SK-N-SH (cell line): Measurements from ENCODE around the gene ANKH.

Experiments
- CTCF ChIP-seq: fragments of 200-600 bp; sonication (generic); IDR thresholded peaks from 2 replicates; pipeline ENCODE4 v1.6.1; 2017; ENCODE audit warnings: antibody characterized with exemption, mild to moderate bottlenecking, moderate library complexity
- ELF1 ChIP-seq: IDR thresholded peaks from 2 replicates; pipeline ENCODE4 v1.4.0; 2012
- EP300 ChIP-seq, 2 experiments: IDR thresholded peaks; 2 replicates each; pipeline versions ENCODE4 v1.4.0 to v1.6.1; 2012; ENCODE audit warnings: borderline replicate concordance in 1 of 2, low read depth in 1 of 2, low read length in 1 of 2
- MAX ChIP-seq: IDR thresholded peaks from 2 replicates; pipeline ENCODE4 v1.4.0; 2012; ENCODE audit warnings: low read depth
- PBX3 ChIP-seq: IDR thresholded peaks from 2 replicates; pipeline ENCODE4; 2012

GRCh38 chr5:14675865-14676300 lies 195.7 kb downstream of the ANKH start:
- TF ChIP-seq PBX3 (no peak), CTCF (no peak), ELF1 (no peak), MAX (no peak), EP300 (IDR thresholded peaks at IDR 0.05; ENCODE audit: borderline replicate concordance in 1 of 2, low read depth in 1 of 2, low read length in 1 of 2) (no peak)
